D721Med (cell line): ENCODE results near the gene CLEC1A.

Experiments used
- DNase-seq: peaks from one replicate; pipeline ENCODE4 v3.0.0; 2011; ENCODE audit warnings: low spot score; ENCODE audit not compliant: insufficient read length
- FAIRE-seq: peaks from 2 replicates; lab custom pipeline; 2011; peaks lifted over from hg19 to GRCh38; lab: Jason Lieb, UNC
- CTCF ChIP-seq: IDR thresholded peaks from 2 replicates; pipeline ENCODE4 v1.5.1; 2012; ENCODE audit warnings: mild to moderate bottlenecking, control low read depth; ENCODE audit not compliant: insufficient read depth; ENCODE audit errors: missing control alignments

The CLEC1A gene

GRCh38 chr12:10058387-10058786, 40.4 kb downstream of the CLEC1A start:
- FAIRE-seq, result no peak
- DNase-seq, result no peak

GRCh38 chr12:10052193-10052913, 46.4 kb downstream of the CLEC1A start:
- no peak for DNase-seq
- FAIRE-seq, result no peak
- no peak for TF ChIP-seq CTCF

More at GRCh38 chr12:10058387-10058786, 40.4 kb downstream of the CLEC1A start:
- no peak for TF ChIP-seq CTCF

DNA sequence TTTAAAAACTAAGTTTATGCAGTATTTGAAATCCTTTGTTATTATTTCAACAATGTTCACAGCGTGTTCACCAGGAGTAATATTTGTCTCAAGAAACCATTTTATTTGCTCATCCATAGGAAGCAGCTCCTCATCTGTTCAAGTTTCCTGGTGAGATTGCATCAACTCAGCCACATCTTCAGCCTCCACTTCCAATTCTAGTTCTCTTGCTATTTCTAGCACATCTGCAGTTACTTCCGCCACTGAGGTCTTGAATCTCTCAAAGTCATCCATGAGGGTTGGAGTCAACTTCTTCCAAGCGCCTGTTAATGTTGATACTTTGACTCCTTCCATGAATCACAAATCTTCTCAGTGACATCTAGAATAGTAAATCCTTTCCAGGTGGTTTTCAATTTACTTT, 50.3 kb downstream of the CLEC1A start:
- DNase-seq, result no peak
- no peak for FAIRE-seq
- no peak for TF ChIP-seq CTCF

GRCh38 chr12:10042167-10042566, 56.6 kb downstream of the CLEC1A start:
- DNase-seq (no peak), FAIRE-seq (no peak)
- no peak for TF ChIP-seq CTCF

DNA sequence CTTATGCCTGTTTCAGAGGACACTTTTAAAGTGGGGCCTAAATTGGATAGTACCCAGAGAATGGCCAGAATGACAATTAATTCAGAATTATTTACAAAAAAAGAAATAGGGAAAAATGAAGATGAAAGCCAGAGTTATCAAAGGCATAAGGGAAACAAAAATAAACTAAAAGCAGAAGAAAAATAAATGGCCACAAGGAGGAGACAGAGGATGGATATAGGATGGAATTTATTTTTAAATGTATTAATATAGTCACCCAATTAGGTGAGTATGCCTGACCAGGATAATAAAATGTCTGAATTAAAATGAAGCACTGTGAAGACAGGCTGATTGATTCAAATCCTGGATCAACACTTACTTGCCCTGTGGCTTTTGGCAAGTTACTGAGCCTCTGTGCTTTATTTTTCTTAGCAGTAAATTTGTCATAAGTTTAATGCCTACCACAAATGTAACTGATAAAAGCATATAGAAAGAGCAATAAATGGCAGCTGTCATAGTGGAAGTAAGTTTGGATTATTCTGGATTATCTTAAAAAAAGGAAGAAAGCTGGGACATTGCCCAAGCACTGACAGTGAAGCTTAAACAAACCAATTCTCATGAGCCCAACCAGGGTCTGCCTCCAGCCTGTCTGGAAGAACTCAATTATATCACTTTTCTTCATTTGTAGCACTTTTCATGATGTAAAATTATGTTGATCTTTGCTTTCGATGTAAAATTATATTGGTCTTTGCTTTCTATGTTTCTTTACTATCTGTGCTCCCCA, 64.8 kb downstream of the CLEC1A start:
- DNase-seq (no peak), FAIRE-seq (no peak)
- peak; percentile 57 for TF ChIP-seq CTCF

DNA sequence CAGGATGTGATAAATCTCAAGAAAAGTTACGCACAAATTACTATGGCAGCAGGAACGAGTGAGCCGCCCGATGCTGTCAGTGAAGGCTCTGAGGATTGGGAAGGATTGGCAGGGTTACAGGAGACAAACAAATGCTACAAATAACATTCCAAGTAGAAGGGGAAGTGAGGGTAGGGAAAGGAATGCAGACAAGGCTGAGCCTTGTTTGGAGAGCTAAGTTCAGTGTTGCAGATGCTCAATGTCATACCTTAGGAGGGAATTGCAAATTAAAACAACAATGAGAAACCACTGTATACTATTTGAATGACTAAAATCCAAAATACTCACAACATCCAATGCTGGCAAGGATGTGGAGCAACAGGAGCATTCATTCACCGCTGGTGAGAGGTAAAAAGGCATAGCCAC, 67.0 kb downstream of the CLEC1A start:
- no peak for TF ChIP-seq CTCF
- FAIRE-seq (no peak), DNase-seq (no peak)

GRCh38 chr12:10031321-10031720, 67.5 kb downstream of the CLEC1A start:
- DNase-seq, result no peak
- no peak for FAIRE-seq
- no peak for TF ChIP-seq CTCF
